GM12872 (cell line): ENCODE measurements around the gene GRIN2D.

Experiments
- CTCF ChIP-seq: IDR thresholded peaks from 3 replicates; pipeline ENCODE4 v1.5.1; 2011; ENCODE audit warnings: low read depth, mild to moderate bottlenecking, low read length, moderate library complexity; ENCODE audit not compliant: insufficient read depth

Gene GRIN2D

GRCh38 chr19:48417421-48417820 is 24.0 kb downstream of the GRIN2D start:
- TF ChIP-seq CTCF: no peak

DNA sequence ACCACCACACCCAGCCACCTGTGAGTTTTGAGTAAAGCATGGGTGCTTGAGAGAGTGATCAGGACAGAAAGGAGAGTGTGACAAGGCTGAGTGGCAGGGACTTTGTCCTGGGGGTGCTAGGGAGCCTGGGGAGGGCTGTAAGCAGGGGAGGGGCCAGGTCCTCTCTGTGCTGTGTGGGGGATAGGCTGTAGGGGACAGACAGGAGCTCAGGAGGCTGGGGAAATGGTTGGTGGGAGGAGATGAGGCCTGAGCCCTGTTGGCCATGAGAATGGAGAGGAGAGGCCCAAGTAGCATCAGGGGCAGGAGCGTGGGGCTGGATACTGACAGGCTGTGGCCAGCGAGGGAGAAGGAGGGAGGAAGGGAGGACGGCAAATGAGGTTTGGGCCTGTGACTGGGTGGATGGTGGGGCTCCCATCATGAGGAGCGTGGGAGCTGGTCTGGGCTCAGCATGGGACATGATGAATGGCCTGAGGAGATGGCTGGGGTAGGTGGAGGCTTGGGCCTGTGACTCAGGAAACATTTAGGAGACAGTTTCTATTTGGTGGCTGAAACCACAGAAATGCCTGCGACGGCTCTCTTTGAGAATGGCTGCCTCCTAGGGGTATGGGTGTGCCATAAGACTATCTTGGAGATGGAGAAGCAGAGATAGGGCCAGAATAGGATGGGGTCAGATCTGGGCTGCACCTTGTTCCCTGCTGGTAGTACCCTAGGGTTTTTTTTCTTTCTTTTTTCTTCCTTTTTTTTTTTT is 25.0 kb downstream of the GRIN2D start:
- peak; percentile 33; the same call in 1 of the 3 replicates for TF ChIP-seq CTCF

DNA sequence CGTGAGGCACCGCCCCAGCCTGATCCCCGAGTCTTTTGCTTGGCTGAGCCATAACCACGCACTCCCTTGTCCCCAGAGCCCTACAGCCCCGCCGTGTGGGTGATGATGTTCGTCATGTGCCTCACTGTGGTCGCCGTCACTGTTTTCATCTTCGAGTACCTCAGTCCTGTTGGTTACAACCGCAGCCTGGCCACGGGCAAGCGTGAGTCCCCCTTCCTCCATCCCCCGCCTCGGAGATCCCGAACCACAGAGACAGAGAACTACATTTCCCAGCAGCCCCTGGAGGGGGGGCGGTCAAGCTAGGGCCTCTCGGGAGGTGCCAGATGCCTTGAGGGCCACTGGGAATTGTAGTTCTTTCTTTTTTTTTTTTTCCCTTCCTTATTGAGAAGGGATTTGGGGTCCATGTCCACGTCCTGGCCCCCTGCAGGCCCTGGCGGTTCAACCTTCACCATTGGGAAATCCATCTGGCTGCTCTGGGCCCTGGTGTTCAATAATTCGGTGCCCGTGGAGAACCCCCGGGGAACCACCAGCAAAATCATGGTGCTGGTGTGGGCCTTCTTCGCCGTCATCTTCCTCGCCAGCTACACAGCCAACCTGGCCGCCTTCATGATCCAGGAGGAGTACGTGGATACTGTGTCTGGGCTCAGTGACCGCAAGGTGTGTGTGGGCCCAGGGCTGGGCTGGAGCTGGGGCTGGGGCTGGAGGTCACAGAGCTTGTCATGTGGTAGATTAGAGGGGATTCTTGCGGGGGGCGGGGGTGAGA is 25.9 kb downstream of the GRIN2D start:
- no peak for TF ChIP-seq CTCF

GRCh38 chr19:48421548-48421947 is 28.1 kb downstream of the GRIN2D start:
- no peak for TF ChIP-seq CTCF

- no peak for TF ChIP-seq CTCF
Observed at GRCh38 chr19:48424694-48425219, 31.3 kb downstream of the GRIN2D start.

DNA sequence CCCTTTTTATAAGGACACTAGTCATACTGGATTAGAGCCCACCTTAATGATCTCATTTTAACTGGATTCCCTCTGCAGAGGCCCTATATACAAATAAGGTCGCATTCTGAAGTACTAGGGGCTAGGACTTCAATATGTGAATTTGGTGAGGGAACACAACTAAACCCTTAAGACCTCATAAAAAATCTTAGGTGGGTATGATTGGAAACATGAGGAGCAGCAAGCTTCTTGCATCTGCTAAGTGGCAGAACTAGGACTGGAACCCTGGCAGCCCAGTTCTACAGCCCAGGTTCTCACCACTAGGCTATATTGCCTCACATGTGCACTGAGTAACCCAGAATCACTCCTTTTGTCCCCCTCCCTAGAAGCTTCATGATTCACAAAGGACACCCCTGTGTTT is 35.2 kb downstream of the GRIN2D start:
- TF ChIP-seq CTCF: no peak

GRCh38 chr19:48433337-48433736 is 39.9 kb downstream of the GRIN2D start:
- TF ChIP-seq CTCF: peak; percentile 18; the same call in 1 of the 3 replicates
